KMS-11 (cell line): ENCODE measurements around the gene POLR2I.

ENCODE experiments used
- H2AFZ ChIP-seq: fragments of 200-600 bp; sonication (generic); 2 replicates; pipeline ENCODE4 v1.6.1; 2016; ENCODE audit warnings: antibody characterized with exemption, mixed run types, low read depth
- H3K27ac ChIP-seq: fragments of 200-600 bp; sonication (generic); 2 replicates; pipeline ENCODE4 v1.6.1; 2016; ENCODE audit warnings: mild to moderate bottlenecking, mixed run types
- H3K27me3 ChIP-seq: fragments of 200-600 bp; sonication (generic); 2 replicates; pipeline ENCODE4 v1.6.1; 2017; ENCODE audit warnings: mild to moderate bottlenecking, low read depth, mixed run types, moderate library complexity; ENCODE audit not compliant: insufficient read depth
- H3K36me3 ChIP-seq: fragments of 200-600 bp; sonication (generic); 2 replicates; pipeline ENCODE4 v1.6.1; 2017; ENCODE audit warnings: mild to moderate bottlenecking, mixed run types; ENCODE audit not compliant: insufficient read depth
- H3K4me1 ChIP-seq: fragments of 200-600 bp; sonication (generic); 2 replicates; pipeline ENCODE4 v1.6.1; 2016; ENCODE audit warnings: mild to moderate bottlenecking, low read depth, mixed run types; ENCODE audit not compliant: poor library complexity, severe bottlenecking
- H3K4me2 ChIP-seq: fragments of 200-600 bp; sonication (generic); 2 replicates; pipeline ENCODE4 v1.7.0; 2016; ENCODE audit warnings: mild to moderate bottlenecking, mixed run types
- H3K4me3 ChIP-seq: fragments of 200-600 bp; sonication (generic); IDR thresholded peaks from 2 replicates; pipeline ENCODE4 v1.6.1; 2017; ENCODE audit warnings: low read depth, low read length, mixed read lengths; ENCODE audit not compliant: insufficient read depth
- H3K79me2 ChIP-seq: fragments of 200-600 bp; sonication (generic); 2 replicates; pipeline ENCODE4 v1.6.1; 2016; ENCODE audit warnings: low read depth, mixed run types; ENCODE audit not compliant: insufficient read depth
- H3K9ac ChIP-seq: fragments of 200-600 bp; sonication (generic); 2 replicates; pipeline ENCODE4 v1.6.1; 2016; ENCODE audit warnings: mild to moderate bottlenecking, mixed run types
- H4K20me1 ChIP-seq: fragments of 200-600 bp; sonication (generic); 2 replicates; pipeline ENCODE4 v1.6.1; 2016; ENCODE audit warnings: mild to moderate bottlenecking, mixed run types; ENCODE audit not compliant: insufficient read depth
- TF ChIP-seq, protein P1 (sequence below): fragments of 200-600 bp; sonication (generic); conservative IDR thresholded peaks from 2 replicates; pipeline ENCODE4 v1.6.1; 2017; ENCODE audit warnings: low read depth, mild to moderate bottlenecking, antibody characterized with exemption, low read length, moderate library complexity, mixed read lengths

The POLR2I gene

DNA sequence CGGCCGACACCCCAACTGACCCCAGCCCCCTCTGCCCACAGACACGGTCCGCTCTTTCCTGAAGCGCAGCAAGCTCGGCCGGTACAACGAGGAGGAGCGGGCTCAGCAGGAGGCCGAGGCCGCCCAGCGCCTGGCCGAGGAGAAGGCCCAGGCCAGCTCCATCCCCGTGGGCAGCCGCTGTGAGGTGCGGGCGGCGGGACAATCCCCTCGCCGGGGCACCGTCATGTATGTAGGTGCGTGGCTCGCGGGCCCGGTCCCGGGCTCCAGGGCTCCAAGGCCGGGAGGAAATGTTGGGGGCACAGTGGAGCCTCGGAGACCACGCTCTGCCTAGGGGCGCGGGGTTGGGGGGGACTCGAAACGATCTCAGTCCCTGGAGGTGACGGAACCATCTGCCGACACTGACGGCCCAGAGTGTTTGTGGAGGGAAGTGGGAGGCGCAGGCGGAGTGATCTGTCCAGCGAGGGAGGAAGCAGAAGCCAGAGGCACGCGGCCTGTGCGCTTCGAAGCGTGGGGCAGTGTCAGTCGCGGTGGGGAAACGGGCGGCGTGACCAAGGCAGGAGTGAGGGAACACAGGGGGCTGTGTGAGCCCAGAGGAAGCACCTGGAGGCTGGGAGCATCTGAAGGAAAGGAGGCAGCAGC, 6.9 kb upstream of the POLR2I start:
- H3K27me3 ChIP-seq: no peaks in the 10 kb centered on the region
- no peaks in the 10 kb centered on the region for H3K79me2 ChIP-seq
- H2AFZ ChIP-seq: no peak overlapping the region
- no peak overlapping the region for H3K9ac ChIP-seq
- peaks cover 3% of the 10 kb centered on the region; the same call in 1 of the 2 replicates for H3K36me3 ChIP-seq
- H3K4me2 ChIP-seq: no peak overlapping the region
- no peak overlapping the region for H3K4me3 ChIP-seq
- no peaks in the 10 kb centered on the region for H4K20me1 ChIP-seq
- H3K4me1 ChIP-seq: peaks cover 5% of the 10 kb centered on the region
- TF ChIP-seq, protein P1, sequence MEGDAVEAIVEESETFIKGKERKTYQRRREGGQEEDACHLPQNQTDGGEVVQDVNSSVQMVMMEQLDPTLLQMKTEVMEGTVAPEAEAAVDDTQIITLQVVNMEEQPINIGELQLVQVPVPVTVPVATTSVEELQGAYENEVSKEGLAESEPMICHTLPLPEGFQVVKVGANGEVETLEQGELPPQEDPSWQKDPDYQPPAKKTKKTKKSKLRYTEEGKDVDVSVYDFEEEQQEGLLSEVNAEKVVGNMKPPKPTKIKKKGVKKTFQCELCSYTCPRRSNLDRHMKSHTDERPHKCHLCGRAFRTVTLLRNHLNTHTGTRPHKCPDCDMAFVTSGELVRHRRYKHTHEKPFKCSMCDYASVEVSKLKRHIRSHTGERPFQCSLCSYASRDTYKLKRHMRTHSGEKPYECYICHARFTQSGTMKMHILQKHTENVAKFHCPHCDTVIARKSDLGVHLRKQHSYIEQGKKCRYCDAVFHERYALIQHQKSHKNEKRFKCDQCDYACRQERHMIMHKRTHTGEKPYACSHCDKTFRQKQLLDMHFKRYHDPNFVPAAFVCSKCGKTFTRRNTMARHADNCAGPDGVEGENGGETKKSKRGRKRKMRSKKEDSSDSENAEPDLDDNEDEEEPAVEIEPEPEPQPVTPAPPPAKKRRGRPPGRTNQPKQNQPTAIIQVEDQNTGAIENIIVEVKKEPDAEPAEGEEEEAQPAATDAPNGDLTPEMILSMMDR: no peak
- no peak overlapping the region for H3K27ac ChIP-seq

DNA sequence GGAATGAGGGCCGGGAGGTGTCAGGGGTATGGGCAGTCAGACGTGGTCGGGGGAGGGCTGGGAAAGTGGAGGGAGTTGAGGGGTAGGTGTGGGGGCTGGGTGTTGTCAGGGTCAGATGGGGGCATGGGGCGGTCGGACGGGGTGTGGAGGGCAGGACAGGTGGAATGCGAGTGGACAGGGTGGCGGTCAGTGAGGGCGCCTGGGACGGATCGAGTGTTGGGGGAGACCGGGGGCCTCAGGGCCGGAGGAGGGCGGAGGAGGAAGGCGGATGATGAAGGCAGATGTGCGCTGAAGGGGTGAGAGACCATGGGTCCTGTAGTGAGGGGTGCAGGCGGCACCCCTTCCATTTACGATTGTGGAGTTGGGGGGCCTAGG, 6.3 kb upstream of the POLR2I start:
- Histone ChIP-seq H3K79me2 (no peaks in the 10 kb centered on the region), H3K4me2 (no peak overlapping the region), H3K27me3 (no peaks in the 10 kb centered on the region), H3K4me1 (peaks cover 11% of the 10 kb centered on the region), H2AFZ (no peak overlapping the region), H3K4me3 (no peak overlapping the region), H4K20me1 (no peaks in the 10 kb centered on the region), H3K9ac (no peak overlapping the region), H3K36me3 (peaks cover 3% of the 10 kb centered on the region; the same call in 1 of the 2 replicates), H3K27ac (no peak overlapping the region)
- TF ChIP-seq, protein P1: no peak

DNA sequence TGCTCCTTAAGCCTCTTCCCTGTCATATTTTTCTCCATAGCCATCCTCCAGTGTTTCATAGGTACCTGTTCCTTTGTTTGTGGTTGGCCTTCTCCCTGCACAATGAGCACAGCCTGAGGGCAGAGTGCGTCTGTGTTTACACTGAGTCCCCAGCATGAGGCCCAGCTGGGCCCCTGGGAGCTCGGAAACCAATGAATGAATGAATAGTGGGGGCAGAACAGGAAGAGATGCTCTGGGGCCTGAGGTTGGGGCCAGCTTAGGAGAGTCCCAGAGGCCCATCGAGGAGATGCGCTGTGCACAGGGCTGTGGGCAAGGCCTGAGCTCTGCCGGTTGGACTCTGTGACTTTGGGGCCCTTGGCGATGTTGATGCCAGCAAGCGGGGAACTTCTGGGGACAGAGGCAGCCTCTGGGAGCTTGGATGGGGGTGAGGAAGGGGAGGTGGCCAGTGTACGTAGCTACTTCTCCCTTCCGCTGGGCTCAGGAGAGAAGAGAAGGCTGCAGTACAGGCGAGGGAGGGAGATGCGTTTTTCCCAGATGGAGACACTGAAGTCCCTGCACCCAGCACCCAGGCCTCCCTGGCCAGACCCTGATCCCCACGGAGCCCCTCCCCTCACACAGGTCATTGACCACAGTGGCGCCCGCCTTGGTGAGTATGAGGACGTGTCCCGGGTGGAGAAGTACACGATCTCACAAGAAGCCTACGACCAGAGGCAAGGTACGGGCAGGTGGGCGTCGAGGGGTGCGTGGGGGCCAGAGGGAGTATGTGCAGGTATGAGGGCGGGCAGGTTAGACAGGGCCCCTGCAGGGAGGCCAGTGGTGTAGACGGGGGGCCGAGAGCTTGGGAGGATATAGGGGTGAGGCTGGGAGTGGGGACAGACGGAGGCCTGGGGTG, 5.7 kb upstream of the POLR2I start:
- H3K9ac ChIP-seq: no peak overlapping the region
- H3K27ac ChIP-seq: no peak overlapping the region
- H4K20me1 ChIP-seq: no peaks in the 10 kb centered on the region
- no peak overlapping the region for H3K4me3 ChIP-seq
- H2AFZ ChIP-seq: no peak overlapping the region
- H3K27me3 ChIP-seq: no peaks in the 10 kb centered on the region
- TF ChIP-seq, protein P1: no peak
- H3K4me2 ChIP-seq: no peak overlapping the region
- peaks cover 3% of the 10 kb centered on the region; the same call in 1 of the 2 replicates for H3K36me3 ChIP-seq
- H3K4me1 ChIP-seq: peaks cover 12% of the 10 kb centered on the region
- no peaks in the 10 kb centered on the region for H3K79me2 ChIP-seq

DNA sequence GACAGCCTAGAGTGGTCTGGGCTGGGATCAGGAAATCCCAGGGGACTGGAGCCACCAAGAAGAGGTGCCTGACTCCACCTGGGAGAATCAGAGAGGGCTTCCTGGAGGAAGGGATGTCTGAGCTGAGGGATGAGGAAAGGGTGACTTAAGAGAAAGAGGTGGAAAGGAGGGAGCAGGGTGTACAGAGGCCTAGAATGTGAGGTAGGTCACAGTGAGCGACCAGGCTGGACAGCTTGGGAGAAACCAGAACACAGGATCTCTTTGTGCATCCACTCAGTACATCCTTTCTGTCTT, 1.6 kb upstream of the POLR2I start:
- Histone ChIP-seq H3K4me2 (peak overlapping the region; percentile 88), H2AFZ (0 out of 2 replicates have a peak overlapping the region, but pooled peaks have one; percentile 86), H3K4me3 (no peak overlapping the region), H3K4me1 (peaks cover 12% of the 10 kb centered on the region), H3K27me3 (no peaks in the 10 kb centered on the region), H3K36me3 (peaks cover 3% of the 10 kb centered on the region; the same call in 1 of the 2 replicates), H3K27ac (no peak overlapping the region), H4K20me1 (no peaks in the 10 kb centered on the region), H3K79me2 (no peaks in the 10 kb centered on the region; the same call in 1 of the 2 replicates), H3K9ac (peak overlapping the region; percentile 4; the same call in 1 of the 2 replicates)
- TF ChIP-seq, protein P1: no peak
